OCI-LY3 (cell line): ENCODE measurements around the gene DYNC2LI1.
"Not testable (repeated sequence)": the region's sequence is repeated elsewhere in the genome, so short reads cannot be mapped to it uniquely, and the experiment has no call there.

ENCODE experiments used
- H2AFZ ChIP-seq: fragments of 200-600, 300-600 bp; shearing (Covaris generic); 2 replicates; pipeline ENCODE4 v1.6.0; 2014; ENCODE audit warnings: antibody characterized with exemption, low read depth, low read length
- H3K27ac ChIP-seq: fragments of 200-600, 300-600 bp; sonication (generic); 2 replicates; pipeline ENCODE4 v1.5.1; 2014; ENCODE audit warnings: mild to moderate bottlenecking, low read length, moderate library complexity, mixed read lengths
- H3K27me3 ChIP-seq: fragments of 200-600, 300-600 bp; sonication (generic); 2 replicates; pipeline ENCODE4 v1.6.1; 2014; ENCODE audit warnings: low read depth, low read length, mixed read lengths
- H3K36me3 ChIP-seq: fragments of 200-600, 300-600 bp; sonication (generic); replicated peaks from 2 replicates; pipeline ENCODE3; 2014; ENCODE audit warnings: low read depth, low read length, mixed read lengths
- H3K4me1 ChIP-seq: fragments of 300-600, 200-600 bp; sonication (generic); 2 replicates; pipeline ENCODE4 v1.6.1; 2014; ENCODE audit warnings: low read length, mixed read lengths
- H3K4me2 ChIP-seq: fragments of 200-600, 300-600 bp; sonication (generic); 2 replicates; pipeline ENCODE4 v1.6.1; 2014; ENCODE audit warnings: low read length, mixed read lengths
- H3K4me3 ChIP-seq: fragments of 300-600, 200-600 bp; sonication (generic); 2 replicates; pipeline ENCODE4 v1.5.1; 2014; ENCODE audit warnings: antibody characterized with exemption, mild to moderate bottlenecking, low read length, moderate library complexity
- H3K79me2 ChIP-seq: fragments of 300-600, 200-600 bp; shearing (Covaris generic); 2 replicates; pipeline ENCODE4 v1.6.1; 2014; ENCODE audit warnings: mild to moderate bottlenecking, low read length, mixed read lengths
- H3K9ac ChIP-seq: fragments of 300-600, 200-600 bp; shearing (Covaris generic); 2 replicates; pipeline ENCODE4 v1.6.0; 2014; ENCODE audit warnings: mild to moderate bottlenecking, low read length, moderate library complexity
- H3K9me3 ChIP-seq: fragments of 200-600, 300-600 bp; shearing (Covaris generic); 2 replicates; pipeline ENCODE4 v1.6.1; 2014; ENCODE audit warnings: low read length, mixed read lengths; ENCODE audit not compliant: insufficient read depth
- H4K20me1 ChIP-seq: fragments of 200-600, 300-600 bp; sonication (generic); 2 replicates; pipeline ENCODE4 v1.6.1; 2016; ENCODE audit warnings: low read length, mixed read lengths; ENCODE audit not compliant: insufficient read depth
- CTCF ChIP-seq: fragments of 200-600, 300-600 bp; sonication (generic); IDR thresholded peaks from 2 replicates; pipeline ENCODE4 v1.5.1; 2014; ENCODE audit warnings: antibody characterized with exemption, low read length, low read depth
- EZH2phosphoT487 ChIP-seq: fragments of 200-600 bp; shearing (Covaris generic); IDR thresholded peaks from 2 replicates; pipeline ENCODE4 v1.6.1; 2018; ENCODE audit warnings: antibody characterized with exemption, mixed run types, low read depth

The DYNC2LI1 gene

GRCh38 chr2:43773876-43774613 is at the start of gene DYNC2LI1:
DYNC2LI1 (plus strand) TSS chr2:43774039; CDS start chr2:43774139, 100 bp downstream.
- no peaks in the 10 kb centered on the region for H3K27me3 ChIP-seq
- no peaks in the 10 kb centered on the region for H3K9me3 ChIP-seq
- H4K20me1 ChIP-seq, result no peaks in the 10 kb centered on the region
- H3K27ac ChIP-seq, result no peak within 1 kb of the TSS
- TF ChIP-seq EZH2phosphoT487, result no peak
- no peak for TF ChIP-seq CTCF
- H3K4me3 ChIP-seq, result peak within 1 kb of the TSS; percentile 84
- peak within 1 kb of the TSS; percentile 88 for H3K4me2 ChIP-seq
- peaks cover 5% of the 10 kb centered on the region for H3K4me1 ChIP-seq
- peak within 1 kb of the TSS; percentile 59 for H3K9ac ChIP-seq
- peak within 1 kb of the TSS; percentile 70 for H2AFZ ChIP-seq
- H3K79me2 ChIP-seq, result no peaks in the 10 kb centered on the region
- H3K36me3 ChIP-seq, result no peaks in the 10 kb centered on the region

GRCh38 chr2:43724728-43725526 is 48.9 kb upstream of the DYNC2LI1 start:
- Histone ChIP-seq H3K27me3 (no peaks in the 10 kb centered on the region), H3K27ac (no peak overlapping the region), H3K9ac (no peak overlapping the region), H3K36me3 (no peaks in the 10 kb centered on the region), H3K4me1 (no peaks in the 10 kb centered on the region), H4K20me1 (no peaks in the 10 kb centered on the region), H3K9me3 (no peaks in the 10 kb centered on the region), H3K79me2 (no peaks in the 10 kb centered on the region), H2AFZ (no peak overlapping the region), H3K4me3 (no peak overlapping the region), H3K4me2 (no peak overlapping the region)
- no peak for TF ChIP-seq CTCF
- TF ChIP-seq EZH2phosphoT487, result no peak

GRCh38 chr2:43725711-43726246 is 48.1 kb upstream of the DYNC2LI1 start:
- no peak overlapping the region for H3K4me3 ChIP-seq
- no peak overlapping the region for H3K27ac ChIP-seq
- H3K9me3 ChIP-seq, result no peaks in the 10 kb centered on the region
- no peaks in the 10 kb centered on the region for H3K36me3 ChIP-seq
- no peak overlapping the region for H2AFZ ChIP-seq
- H3K79me2 ChIP-seq, result no peaks in the 10 kb centered on the region
- no peak overlapping the region for H3K9ac ChIP-seq
- no peaks in the 10 kb centered on the region for H4K20me1 ChIP-seq
- TF ChIP-seq EZH2phosphoT487, result no peak
- no peak for TF ChIP-seq CTCF
- no peaks in the 10 kb centered on the region for H3K4me1 ChIP-seq
- H3K27me3 ChIP-seq, result no peaks in the 10 kb centered on the region
- no peak overlapping the region for H3K4me2 ChIP-seq

GRCh38 chr2:43726961-43727633 is 46.7 kb upstream of the DYNC2LI1 start:
- H3K9ac ChIP-seq, H3K4me3 ChIP-seq, H3K36me3 ChIP-seq, H3K4me1 ChIP-seq, H3K27me3 ChIP-seq, H3K79me2 ChIP-seq, H2AFZ ChIP-seq, H3K4me2 ChIP-seq, H3K9me3 ChIP-seq, H4K20me1 ChIP-seq, H3K27ac ChIP-seq: not testable (repeated sequence)
